C4-2B (cell line): Measurements from ENCODE around the gene RAF1.

Experiments used
- CTCF ChIP-seq: fragments of 450-650 bp; conservative IDR thresholded peaks from 2 replicates; pipeline ENCODE4 v1.5.1; 2017; ENCODE audit warnings: mild to moderate bottlenecking
- ZFX ChIP-seq: fragments of 450-650 bp; IDR thresholded peaks from 2 replicates; pipeline ENCODE4 v1.6.1; 2017

DNA sequence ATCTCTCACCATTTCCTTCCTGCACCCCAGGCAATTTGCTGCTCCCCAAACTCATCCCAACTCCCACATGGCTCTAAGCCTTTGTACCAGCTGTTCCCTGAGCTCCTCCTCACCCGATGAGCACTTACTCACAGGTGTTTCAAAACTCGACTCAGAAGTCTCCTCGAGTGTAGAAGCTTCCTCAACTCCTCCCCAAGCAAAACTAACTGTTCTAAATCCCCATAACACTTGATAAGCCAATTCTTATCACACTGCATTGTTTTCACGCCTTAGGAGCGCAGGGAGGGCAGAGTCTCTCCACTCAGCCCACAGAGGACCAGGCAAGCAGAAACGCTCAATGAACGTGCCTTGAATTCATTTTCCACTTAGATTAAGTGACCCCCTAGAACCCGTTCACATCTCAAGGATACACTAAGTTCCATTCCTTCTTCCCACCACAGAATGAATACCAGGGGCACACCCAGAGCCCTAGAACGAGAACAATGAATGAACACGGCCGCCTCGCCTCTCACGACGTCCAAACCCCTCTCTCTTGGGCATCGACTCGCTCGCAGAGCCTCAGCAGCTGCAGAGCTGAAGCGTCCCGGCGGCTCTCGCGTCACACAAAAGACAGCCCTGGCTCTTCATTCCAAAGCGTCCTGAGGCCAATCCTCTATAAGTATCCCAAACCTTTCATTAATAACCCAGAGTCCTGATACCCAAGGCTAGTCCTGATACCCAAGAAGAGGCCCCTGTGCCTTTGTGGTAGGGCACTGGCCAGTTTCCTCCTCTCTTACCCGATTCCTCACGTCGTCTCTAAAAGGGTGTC lies 1.1 kb downstream of the RAF1 start:
- no peak for TF ChIP-seq CTCF
- TF ChIP-seq ZFX: no peak
